Neural cell (in vitro differentiated cells): ENCODE data around the gene P2RX3. TPM values are rescaled to one million over a fixed set of nuclear protein-coding genes. Genes with fewer than 3 reads are reported as not detected.

Source experiments
- H2AFZ ChIP-seq: fragments of 200-600, 300-800 bp; sonication (generic), shearing (Covaris generic); 2 replicates; pipeline ENCODE4 v1.6.0; 2014; ENCODE audit warnings: low read depth, mild to moderate bottlenecking, antibody characterized with exemption, low read length, moderate library complexity
- H3F3A ChIP-seq: fragments of 200-600 bp; shearing (Covaris generic); 2 replicates; pipeline ENCODE4 v1.6.1; 2016; ENCODE audit warnings: mild to moderate bottlenecking, moderate library complexity, mixed read lengths, antibody characterized with exemption, low read length; ENCODE audit not compliant: insufficient read depth, poor library complexity, severe bottlenecking
- H3K27ac ChIP-seq: fragments of 200-600, 300-800 bp; sonication (generic), shearing (Covaris generic); 2 replicates; pipeline ENCODE4 v1.5.1; 2014; ENCODE audit warnings: mild to moderate bottlenecking, low read length, moderate library complexity
- H3K27me3 ChIP-seq: fragments of 300-800, 200-600 bp; sonication (generic), shearing (Covaris generic); 2 replicates; pipeline ENCODE4 v1.6.0; 2014; ENCODE audit warnings: mild to moderate bottlenecking, low read depth, low read length, moderate library complexity; ENCODE audit not compliant: insufficient read depth
- H3K36me3 ChIP-seq: fragments of 300-800, 200-600 bp; sonication (generic), shearing (Covaris generic); 2 replicates; pipeline ENCODE4 v1.5.1; 2014; ENCODE audit warnings: mild to moderate bottlenecking, antibody characterized with exemption, low read length, moderate library complexity; ENCODE audit not compliant: insufficient read depth
- H3K4me2 ChIP-seq: fragments of 300-800, 200-600 bp; sonication (generic), shearing (Covaris generic); 2 replicates; pipeline ENCODE4 v1.6.0; 2014; ENCODE audit warnings: mild to moderate bottlenecking, low read length
- H3K4me3 ChIP-seq: fragments of 300-800, 200-600 bp; sonication (generic), shearing (Covaris generic); 2 replicates; pipeline ENCODE4 v1.5.1; 2014; ENCODE audit warnings: mild to moderate bottlenecking, low read length, moderate library complexity
- H3K79me2 ChIP-seq: fragments of 200-600 bp; shearing (Covaris generic); replicated peaks from 2 replicates; pipeline ENCODE4 v1.6.0; 2014; ENCODE audit warnings: mild to moderate bottlenecking, low read length, moderate library complexity; ENCODE audit not compliant: insufficient read depth
- H3K9ac ChIP-seq: fragments of 300-800, 200-600 bp; sonication (generic), shearing (Covaris generic); 2 replicates; pipeline ENCODE4 v1.6.1; 2016; ENCODE audit warnings: mild to moderate bottlenecking, low read length, mixed read lengths
- H3K9me2 ChIP-seq: fragments of 200-600 bp; shearing (Covaris generic); 2 replicates; pipeline ENCODE4 v1.6.1; 2016; ENCODE audit warnings: mild to moderate bottlenecking, low read length, mixed read lengths; ENCODE audit not compliant: insufficient read depth
- H3K9me3 ChIP-seq: fragments of 200-600, 300-800 bp; sonication (generic), shearing (Covaris generic); 2 replicates; pipeline ENCODE4 v1.6.1; 2016; ENCODE audit warnings: mild to moderate bottlenecking, mixed run types, low read length, moderate library complexity, mixed read lengths
- H4K20me1 ChIP-seq: fragments of 200-600 bp; shearing (Covaris generic); 2 replicates; pipeline ENCODE4 v1.6.1; 2016; ENCODE audit warnings: mild to moderate bottlenecking, mixed run types; ENCODE audit not compliant: insufficient read depth
- CTCF ChIP-seq: fragments of 450-650 bp; IDR thresholded peaks from 2 replicates; pipeline ENCODE4 v1.5.1; 2014; ENCODE audit warnings: antibody characterized with exemption, mild to moderate bottlenecking, moderate library complexity; ENCODE audit not compliant: poor library complexity, severe bottlenecking
- EP300 ChIP-seq: fragments of 450-650 bp; conservative IDR thresholded peaks from 2 replicates; pipeline ENCODE4 v1.6.1; 2014; ENCODE audit warnings: antibody characterized with exemption, mild to moderate bottlenecking, moderate library complexity; ENCODE audit not compliant: poor library complexity, severe bottlenecking
- EZH2 ChIP-seq: fragments of 200-600, 300-800 bp; shearing (Covaris generic), sonication (generic); IDR thresholded peaks from 2 replicates; pipeline ENCODE4 v1.6.1; 2014; ENCODE audit warnings: antibody characterized with exemption, low read length, borderline replicate concordance, mild to moderate bottlenecking; ENCODE audit not compliant: insufficient read depth, poor library complexity, severe bottlenecking
- MXI1 ChIP-seq: fragments of 450-650 bp; conservative IDR thresholded peaks from 2 replicates; pipeline ENCODE4 v1.6.1; 2014; ENCODE audit warnings: antibody characterized with exemption, mild to moderate bottlenecking; ENCODE audit not compliant: poor library complexity, severe bottlenecking
- POLR2AphosphoS5 ChIP-seq: IDR thresholded peaks from 2 replicates; pipeline ENCODE4 v1.6.1; 2012
- RAD21 ChIP-seq: fragments of 450-650 bp; conservative IDR thresholded peaks from 2 replicates; pipeline ENCODE4 v1.6.1; 2014; ENCODE audit warnings: antibody characterized with exemption, mild to moderate bottlenecking, moderate library complexity
- SMC3 ChIP-seq: fragments of 450-650 bp; conservative IDR thresholded peaks from 2 replicates; pipeline ENCODE4 v1.6.1; 2014; ENCODE audit warnings: antibody characterized with exemption, mild to moderate bottlenecking, moderate library complexity; ENCODE audit not compliant: poor library complexity
- TAF1 ChIP-seq: IDR thresholded peaks from 2 replicates; pipeline ENCODE4 v1.6.1; 2012; ENCODE audit warnings: low read depth
- polyA plus RNA-seq: library from polyadenylated mRNA; depleted of rRNA; stranded (reverse); fragments of >200 nt; gene quantifications from 2 replicates; pipeline ENCODE4 v1.2.3, GENCODE V29; 2014
- TF ChIP-seq, protein P1 (sequence below): IDR thresholded peaks from 2 replicates; pipeline ENCODE4 v1.6.1; 2012; ENCODE audit warnings: borderline replicate concordance

P2RX3 gene
- polyA plus RNA-seq, 1 donor from 2014 or later = not detected

DNA sequence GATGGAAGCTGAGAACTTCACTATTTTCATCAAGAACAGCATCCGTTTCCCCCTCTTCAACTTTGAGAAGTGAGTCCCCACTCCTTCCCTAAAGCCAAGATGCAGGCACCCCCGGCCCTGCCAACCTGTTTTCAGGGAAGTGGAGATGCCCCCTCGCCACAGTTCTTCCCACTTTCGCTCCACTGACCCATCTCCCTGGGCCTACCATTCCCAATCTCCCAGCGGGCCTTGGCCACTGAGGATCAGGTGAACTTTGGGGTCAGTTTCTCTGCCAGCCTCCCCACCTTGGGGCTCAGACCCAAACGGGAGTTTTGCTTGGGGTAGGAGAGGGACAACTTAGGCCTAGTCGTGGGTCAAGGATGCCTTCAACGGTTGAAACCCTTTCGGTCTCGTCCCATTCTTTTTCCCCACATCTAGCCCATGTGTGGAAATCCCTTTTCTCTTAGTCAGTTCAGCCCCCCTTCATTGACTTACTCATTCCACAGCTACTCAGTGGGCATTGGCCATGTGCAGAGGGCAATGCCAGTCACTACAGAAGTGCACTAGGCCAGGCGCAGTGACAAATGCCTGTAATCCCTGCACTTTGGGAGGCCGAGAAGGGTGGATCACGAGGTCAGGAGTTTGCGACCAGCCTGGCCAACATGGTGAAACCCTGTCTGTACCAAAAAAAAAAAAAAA is 10.6 kb downstream of the P2RX3 start:
- Histone ChIP-seq H3K36me3 (no peaks in the 10 kb centered on the region), H3K27ac (no peak overlapping the region), H3K9ac (no peak overlapping the region), H3K9me2 (no peaks in the 10 kb centered on the region), H3K4me2 (no peak overlapping the region), H4K20me1 (no peaks in the 10 kb centered on the region), H3K9me3 (no peaks in the 10 kb centered on the region), H2AFZ (no peak overlapping the region), H3K4me3 (no peak overlapping the region), H3K27me3 (no peaks in the 10 kb centered on the region), H3K79me2 (no peaks in the 10 kb centered on the region), H3F3A (no peaks in the 10 kb centered on the region)
- TF ChIP-seq EZH2 (no peak), SMC3 (no peak), MXI1 (no peak), EP300 (no peak), TAF1 (no peak), CTCF (no peak), POLR2AphosphoS5 (no peak), RAD21 (no peak)
- TF ChIP-seq, protein P1, sequence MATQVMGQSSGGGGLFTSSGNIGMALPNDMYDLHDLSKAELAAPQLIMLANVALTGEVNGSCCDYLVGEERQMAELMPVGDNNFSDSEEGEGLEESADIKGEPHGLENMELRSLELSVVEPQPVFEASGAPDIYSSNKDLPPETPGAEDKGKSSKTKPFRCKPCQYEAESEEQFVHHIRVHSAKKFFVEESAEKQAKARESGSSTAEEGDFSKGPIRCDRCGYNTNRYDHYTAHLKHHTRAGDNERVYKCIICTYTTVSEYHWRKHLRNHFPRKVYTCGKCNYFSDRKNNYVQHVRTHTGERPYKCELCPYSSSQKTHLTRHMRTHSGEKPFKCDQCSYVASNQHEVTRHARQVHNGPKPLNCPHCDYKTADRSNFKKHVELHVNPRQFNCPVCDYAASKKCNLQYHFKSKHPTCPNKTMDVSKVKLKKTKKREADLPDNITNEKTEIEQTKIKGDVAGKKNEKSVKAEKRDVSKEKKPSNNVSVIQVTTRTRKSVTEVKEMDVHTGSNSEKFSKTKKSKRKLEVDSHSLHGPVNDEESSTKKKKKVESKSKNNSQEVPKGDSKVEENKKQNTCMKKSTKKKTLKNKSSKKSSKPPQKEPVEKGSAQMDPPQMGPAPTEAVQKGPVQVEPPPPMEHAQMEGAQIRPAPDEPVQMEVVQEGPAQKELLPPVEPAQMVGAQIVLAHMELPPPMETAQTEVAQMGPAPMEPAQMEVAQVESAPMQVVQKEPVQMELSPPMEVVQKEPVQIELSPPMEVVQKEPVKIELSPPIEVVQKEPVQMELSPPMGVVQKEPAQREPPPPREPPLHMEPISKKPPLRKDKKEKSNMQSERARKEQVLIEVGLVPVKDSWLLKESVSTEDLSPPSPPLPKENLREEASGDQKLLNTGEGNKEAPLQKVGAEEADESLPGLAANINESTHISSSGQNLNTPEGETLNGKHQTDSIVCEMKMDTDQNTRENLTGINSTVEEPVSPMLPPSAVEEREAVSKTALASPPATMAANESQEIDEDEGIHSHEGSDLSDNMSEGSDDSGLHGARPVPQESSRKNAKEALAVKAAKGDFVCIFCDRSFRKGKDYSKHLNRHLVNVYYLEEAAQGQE = no peak

- Histone ChIP-seq H2AFZ (no peak overlapping the region), H3K4me2 (no peak overlapping the region), H3K9me3 (no peaks in the 10 kb centered on the region), H3K79me2 (no peaks in the 10 kb centered on the region), H3K4me3 (no peak overlapping the region), H3K27me3 (no peaks in the 10 kb centered on the region), H3K36me3 (no peaks in the 10 kb centered on the region), H4K20me1 (no peaks in the 10 kb centered on the region), H3F3A (no peaks in the 10 kb centered on the region), H3K27ac (no peak overlapping the region), H3K9ac (no peak overlapping the region), H3K9me2 (no peaks in the 10 kb centered on the region)
- TF ChIP-seq CTCF = peak; percentile 56
- TF ChIP-seq POLR2AphosphoS5 = no peak
- no peak for TF ChIP-seq RAD21
- no peak for TF ChIP-seq MXI1
- TF ChIP-seq SMC3 = no peak
- no peak for TF ChIP-seq EZH2
- no peak for TF ChIP-seq EP300
- TF ChIP-seq, protein P1 = no peak
These were observed 11.5 kb downstream of the P2RX3 start for GRCh38 chr11:57349491-57350274.
